Adipose tissue (tissue), 3 donors: ENCODE data around the gene PLAAT2. TPM values are rescaled to one million over a fixed set of nuclear protein-coding genes. Genes with fewer than 3 reads are reported as not detected.
"Not testable (repeated sequence)": the region's sequence is repeated elsewhere in the genome, so short reads cannot be mapped to it uniquely, and the experiment has no call there.

Experiments
- H3K27ac ChIP-seq: one replicate; pipeline ENCODE4 v1.5.1; 2013; ENCODE audit warnings: low read depth, low read length
- WGBS, 3 donors: extraction: QIAGEN DNeasy Blood & Tissue Kit; methylation state at CpG; one replicate each; pipeline ENCODE4 v1.1.7; 2013; 5-methylcytosine and 5-hydroxymethylcytosine counted together
- polyA plus RNA-seq, 3 donors: library from polyadenylated mRNA; stranded (reverse); fragments of 200-250 nt; gene quantifications; one replicate each; pipeline ENCODE4 v1.2.3, GENCODE V29; 2013
- donor health status: healthy with polysubstance abuse.
- donor health status: Bipolar disorder and iron deficiency.
- donor health status: healthy.

The PLAAT2 gene
- polyA plus RNA-seq, 3 donors, result 0.13 to 1.5 TPM; not detected in 1

- H3K27ac ChIP-seq, result no peak overlapping the region
- WGBS, 3 donors, result 83 to 95% (median 91%) methylated on average over 6 of the region's 6 CpGs
These were observed 23.4 kb upstream of the PLAAT2 start for GRCh38 chr11:63586451-63587166.

DNA sequence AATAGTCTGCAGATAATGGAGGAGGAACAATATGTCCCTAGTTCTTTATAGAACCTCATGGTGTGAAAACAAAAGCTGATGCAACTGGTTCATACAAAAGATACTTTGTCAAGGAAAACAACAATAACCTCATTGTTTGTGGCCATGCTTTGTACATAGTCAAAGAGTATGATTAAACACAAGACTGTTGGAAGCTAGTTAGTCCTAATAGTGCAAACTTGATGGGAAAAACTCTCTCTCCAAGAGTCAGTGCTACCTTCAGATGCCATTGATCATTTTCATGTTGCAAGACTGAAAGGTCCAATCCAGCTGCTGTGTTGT is 20.1 kb upstream of the PLAAT2 start:
- H3K27ac ChIP-seq, result no peak overlapping the region

GRCh38 chr11:63581224-63581623 is 18.0 kb upstream of the PLAAT2 start:
- H3K27ac ChIP-seq, result not testable (repeated sequence)
- WGBS, 3 donors, result 78 to 88% (median 81%) methylated on average over 7 of the region's 7 CpGs

- WGBS, 3 donors, result 80 to 94% (median 85%) methylated on average over 2 of the region's 3 CpGs
- H3K27ac ChIP-seq, result not testable (repeated sequence)
These were observed 15.7 kb upstream of the PLAAT2 start for GRCh38 chr11:63578882-63579281.

DNA sequence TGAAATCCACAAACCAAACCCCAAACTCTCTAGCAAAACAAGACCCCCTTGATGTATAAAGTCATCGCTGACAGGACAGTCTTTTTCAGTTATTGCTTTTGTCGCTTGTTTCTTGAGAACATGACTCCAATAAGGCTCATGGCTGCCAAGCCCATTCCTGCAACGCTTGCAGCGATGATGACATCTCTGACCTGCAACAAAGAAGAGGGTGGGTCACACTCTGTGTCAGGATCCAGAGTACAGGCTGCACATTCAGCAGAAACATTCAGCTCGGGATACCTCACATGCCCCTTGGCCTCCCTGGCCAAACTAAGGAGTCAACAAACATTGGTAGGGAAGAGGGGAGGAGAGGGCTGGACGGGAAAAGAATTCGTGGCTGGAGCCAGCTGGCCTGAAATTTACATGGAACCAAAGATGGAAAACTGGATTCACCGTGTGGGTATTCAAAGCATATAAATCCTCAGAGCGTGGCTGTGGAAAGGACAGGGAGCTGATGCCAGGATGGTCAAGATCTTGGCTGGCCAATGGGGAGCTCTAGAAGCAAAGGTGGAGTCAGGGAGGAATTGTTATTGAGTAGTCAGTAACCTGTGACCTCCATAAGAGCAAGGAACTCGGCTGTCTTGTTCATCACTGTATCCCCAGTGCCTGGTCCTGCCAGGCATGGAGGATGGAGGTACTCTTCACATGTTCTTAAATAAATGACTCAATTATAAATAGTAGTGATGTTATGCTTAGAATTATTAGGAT is 11.8 kb upstream of the PLAAT2 start:
- 45 to 72% (median 52%) methylated on average over 10 of the region's 10 CpGs for WGBS, 3 donors
- no peak overlapping the region for H3K27ac ChIP-seq

GRCh38 chr11:63573881-63574855 is 11.0 kb upstream of the PLAAT2 start:
- H3K27ac ChIP-seq, result no peak overlapping the region
- WGBS, 3 donors, result 32 to 61% (median 34%) methylated on average over 15 of the region's 15 CpGs

GRCh38 chr11:63572026-63572688 is 9.0 kb upstream of the PLAAT2 start:
- H3K27ac ChIP-seq, result no peak overlapping the region
- WGBS, 3 donors, result 34 to 54% (median 46%) methylated on average over 3 of the region's 3 CpGs

- WGBS, 3 donors, result 95 to 96% (median 95%) methylated on average over 3 of the region's 3 CpGs
- H3K27ac ChIP-seq, result no peak overlapping the region
These were observed 6.4 kb upstream of the PLAAT2 start for GRCh38 chr11:63569570-63569969.

GRCh38 chr11:63567044-63567840 is 4.1 kb upstream of the PLAAT2 start:
- 33 to 45% (median 36%) methylated on average over 5 of the region's 5 CpGs for WGBS, 3 donors
- H3K27ac ChIP-seq, result no peak overlapping the region

DNA sequence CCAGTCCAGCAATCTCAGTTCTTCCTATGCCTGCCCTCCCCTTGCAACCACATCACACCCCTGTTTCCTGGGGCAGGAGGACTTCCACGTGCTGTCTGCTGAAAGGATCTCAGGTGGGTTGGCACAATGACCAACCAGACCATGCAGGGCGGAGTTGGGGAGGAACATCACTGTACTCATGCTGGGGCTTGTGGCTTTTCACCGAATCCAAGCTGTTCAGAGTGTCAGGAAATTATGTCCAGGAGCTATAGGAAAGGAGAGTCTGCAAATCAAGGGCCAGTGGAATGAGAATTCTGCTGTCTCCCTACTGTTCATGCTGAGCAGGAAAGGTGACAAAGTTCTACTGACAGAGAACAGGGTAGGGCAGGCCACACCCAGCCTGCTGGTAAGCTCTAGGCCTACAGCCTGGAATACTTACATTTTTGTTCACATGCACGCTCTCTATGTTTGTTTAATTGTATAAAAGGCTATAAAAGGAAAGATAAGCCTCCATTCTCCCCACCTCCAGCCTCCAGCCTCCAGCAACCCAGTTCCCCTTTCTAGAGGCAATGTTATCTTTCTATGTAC is 1.7 kb upstream of the PLAAT2 start:
- H3K27ac ChIP-seq, result no peak overlapping the region
- 81 to 87% (median 84%) methylated on average over 4 of the region's 4 CpGs for WGBS, 3 donors

- WGBS, 3 donors, result 77 to 81% (median 79%) methylated on average over 7 of the region's 7 CpGs
- H3K27ac ChIP-seq, result no peak overlapping the region
These were observed 1.0 kb upstream of the PLAAT2 start for GRCh38 chr11:63564056-63564774.

DNA sequence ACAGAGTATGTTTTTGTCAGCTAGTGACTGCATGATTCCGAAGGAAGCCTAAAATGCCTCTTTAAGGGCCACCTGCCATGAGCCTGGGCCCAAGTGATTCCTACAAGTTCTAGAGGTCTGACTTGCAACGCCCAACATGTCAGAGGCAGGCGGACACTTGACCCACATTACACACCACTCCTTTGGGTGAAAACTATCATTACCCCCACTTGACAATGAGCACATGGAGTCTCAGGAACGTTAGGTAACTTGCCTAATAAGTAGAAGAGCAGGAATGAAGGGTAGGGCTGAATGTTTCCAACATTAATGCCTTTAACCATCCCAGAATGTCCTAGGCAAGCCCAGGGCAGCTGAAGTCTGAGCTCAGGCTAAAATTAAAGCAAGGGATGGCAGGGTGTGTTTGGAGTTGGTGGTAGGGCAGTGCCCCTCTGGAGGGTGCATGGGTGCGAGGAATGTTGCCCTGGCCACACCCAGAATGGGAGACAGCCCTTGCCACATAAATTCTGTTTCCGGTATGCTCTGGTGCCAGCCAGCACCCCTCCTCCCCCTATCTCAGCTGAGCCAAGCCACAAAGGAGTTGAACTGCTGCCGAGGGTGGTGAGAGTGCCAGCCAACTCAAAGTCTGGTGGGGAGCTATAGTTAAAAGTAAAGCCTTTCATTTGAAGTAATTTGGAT is 2.5 kb downstream of the PLAAT2 start:
- H3K27ac ChIP-seq, result no peak overlapping the region
- WGBS, 3 donors, result 54 to 78% (median 61%) methylated on average over 7 of the region's 7 CpGs

- 94 to 95% (median 95%) methylated on average over 7 of the region's 7 CpGs for WGBS, 3 donors
- no peak overlapping the region for H3K27ac ChIP-seq
These were observed 4.6 kb downstream of the PLAAT2 start for GRCh38 chr11:63558459-63559157.

DNA sequence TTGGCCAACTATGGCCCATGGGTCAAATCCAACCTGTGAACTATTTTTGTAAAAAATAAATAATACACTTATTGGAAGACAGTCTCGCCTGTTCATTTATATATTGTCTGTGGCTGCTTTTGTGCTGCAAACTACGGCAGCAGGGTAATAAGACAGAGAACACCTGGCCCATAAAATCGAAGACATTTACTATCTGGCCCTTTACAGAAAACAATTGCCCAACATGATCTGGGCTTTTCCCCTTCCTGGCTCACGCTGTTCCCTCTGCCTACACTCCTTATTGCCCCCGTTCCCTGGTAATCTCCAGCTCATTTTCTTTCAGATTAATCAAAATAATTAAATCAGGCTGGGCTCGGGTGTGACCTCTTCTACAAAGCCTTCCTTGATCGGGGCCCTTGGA is 5.6 kb downstream of the PLAAT2 start:
- whole genome bisulfite sequencing, 3 donors, result 74 to 88% (median 78%) methylated on average over 7 of the region's 7 CpGs
- no peak overlapping the region for H3K27ac ChIP-seq

GRCh38 chr11:63556404-63557013 is 6.7 kb downstream of the PLAAT2 start:
- WGBS, 3 donors, result 73 to 77% (median 77%) methylated on average over 7 of the region's 7 CpGs

DNA sequence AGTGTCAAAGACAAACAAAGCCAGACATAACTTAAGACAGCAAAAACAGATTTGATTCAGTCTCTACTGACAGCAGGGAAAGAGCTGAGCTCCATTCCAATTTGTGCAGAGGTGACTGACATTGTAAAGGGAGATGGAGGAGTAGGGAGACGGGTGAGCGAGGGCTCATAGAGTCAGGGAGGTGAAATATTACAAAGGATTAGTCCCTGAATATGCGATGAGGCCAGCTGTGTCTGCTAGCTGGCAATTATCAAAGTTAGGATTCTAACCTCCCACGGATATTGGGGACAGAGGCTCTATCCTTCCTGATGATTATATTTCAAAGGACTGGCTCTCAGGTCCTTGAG is 8.3 kb downstream of the PLAAT2 start:
- WGBS, 3 donors, result 77 to 83% (median 77%) methylated on average over 4 of the region's 4 CpGs
- H3K27ac ChIP-seq, result no peak overlapping the region

More at GRCh38 chr11:63556404-63557013, 6.7 kb downstream of the PLAAT2 start:
- H3K27ac ChIP-seq, result no peak overlapping the region
